Uterus (tissue), 4 donors: ENCODE results near the gene FER. TPM values are rescaled to one million over a fixed set of nuclear protein-coding genes. Genes with fewer than 3 reads are reported as not detected.

Experiments
- DNase-seq, 2 donors: peaks; one replicate each; pipeline ENCODE4 v3.0.0-alpha.2; 2019 to 2020
- H3K27ac ChIP-seq, 2 donors: fragments of 200-600 bp; sonication (generic); 1 replicate in 1 of 2; 2 replicates in 1 of 2; pipeline ENCODE4 v1.5.1; 2016 to 2018
- H3K27me3 ChIP-seq, 2 donors: fragments of 200-600 bp; sonication (generic); one replicate each; pipeline ENCODE4 v1.5.1; 2018 to 2019; ENCODE audit warnings: control low read depth in 1 of 2
- H3K36me3 ChIP-seq, 2 donors: fragments of 200-600 bp; sonication (generic); one replicate each; pipeline ENCODE4 v1.5.1; 2019; ENCODE audit warnings: control low read depth in 1 of 2
- H3K4me1 ChIP-seq, 2 donors: fragments of 200-600 bp; sonication (generic); one replicate each; pipeline ENCODE4 v1.5.1; 2018 to 2019; ENCODE audit warnings: control low read depth in 1 of 2
- H3K4me3 ChIP-seq, 2 donors: fragments of 200-600 bp; sonication (generic); 1 replicate in 1 of 2; 2 replicates in 1 of 2; pipeline ENCODE4 v1.5.1; 2018 to 2019; ENCODE audit warnings: mild to moderate bottlenecking in 1 of 2
- H3K9me3 ChIP-seq, 2 donors: fragments of 200-600 bp; sonication (generic); one replicate each; pipeline ENCODE4 v1.5.1; 2019; ENCODE audit warnings: control low read depth in 1 of 2
- POLR2A ChIP-seq, 2 donors: fragments of 450-650 bp; IDR thresholded peaks; one replicate each; pipeline ENCODE4 v1.6.1; 2016; ENCODE audit warnings: antibody characterized with exemption in 2 of 2, mild to moderate bottlenecking in 1 of 2, moderate library complexity in 1 of 2
- intact Hi-C: fragments of 100-400 bp; cut with DNase I; formaldehyde crosslinking; loops from one replicate; pipeline ENCODE4 v1.15.1; 2023; ENCODE audit warnings: low total_unique reads
- small RNA-seq: library from RNA; depleted of rRNA; stranded (forward); fragments of <200 nt; gene quantifications from one replicate; pipeline ENCODE3, GENCODE V24; 2016
- total RNA-seq, 4 donors: library from RNA; depleted of rRNA in 3 of 4; stranded (reverse); fragments of >200 nt in 3 of 4; gene quantifications; one replicate each; pipeline versions ENCODE4 v1.1.0 to v1.2.4, GENCODE V29; 2014 to 2023
- TF ChIP-seq, protein P1 (sequence below), 4 experiments: fragments of 200-600 bp in 2 of 4; fragments of 450-650 bp in 2 of 4; sonication (generic) in 2 of 4; IDR thresholded peaks; one replicate each; pipeline ENCODE4 v1.5.1; 2016 to 2019; ENCODE audit warnings: antibody characterized with exemption in 4 of 4, mild to moderate bottlenecking in 2 of 4, moderate library complexity in 1 of 4
- donor health status: DM: yes; HTN: yes; CAD: no.

The FER gene
- total RNA-seq, 4 donors from 2014 or later: 16.9 to 60.1 (median 38.0) TPM

DNA sequence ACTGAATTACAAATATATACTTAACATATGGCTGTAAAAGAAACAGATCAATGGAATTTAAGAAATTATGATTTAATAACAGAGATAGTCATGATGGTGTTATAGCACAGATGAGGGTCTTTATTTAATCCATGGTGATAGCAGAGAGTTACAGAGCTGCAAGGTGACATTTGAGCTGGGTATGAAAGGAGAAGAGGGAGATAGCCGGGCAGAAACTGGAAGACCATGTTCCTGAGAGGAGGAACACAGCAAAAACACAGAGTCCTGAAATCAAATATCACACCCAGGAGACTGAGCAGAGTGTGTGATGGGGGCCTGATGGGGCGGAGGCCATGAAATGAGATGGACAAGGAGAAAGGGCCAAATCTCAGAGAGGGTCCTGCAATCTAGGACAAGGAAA lies 498.7 kb downstream of the FER start:
- no peaks in the 10 kb centered on the region for H3K4me1 ChIP-seq
- H3K27ac ChIP-seq: no peak overlapping the region
- TF ChIP-seq, protein P1, sequence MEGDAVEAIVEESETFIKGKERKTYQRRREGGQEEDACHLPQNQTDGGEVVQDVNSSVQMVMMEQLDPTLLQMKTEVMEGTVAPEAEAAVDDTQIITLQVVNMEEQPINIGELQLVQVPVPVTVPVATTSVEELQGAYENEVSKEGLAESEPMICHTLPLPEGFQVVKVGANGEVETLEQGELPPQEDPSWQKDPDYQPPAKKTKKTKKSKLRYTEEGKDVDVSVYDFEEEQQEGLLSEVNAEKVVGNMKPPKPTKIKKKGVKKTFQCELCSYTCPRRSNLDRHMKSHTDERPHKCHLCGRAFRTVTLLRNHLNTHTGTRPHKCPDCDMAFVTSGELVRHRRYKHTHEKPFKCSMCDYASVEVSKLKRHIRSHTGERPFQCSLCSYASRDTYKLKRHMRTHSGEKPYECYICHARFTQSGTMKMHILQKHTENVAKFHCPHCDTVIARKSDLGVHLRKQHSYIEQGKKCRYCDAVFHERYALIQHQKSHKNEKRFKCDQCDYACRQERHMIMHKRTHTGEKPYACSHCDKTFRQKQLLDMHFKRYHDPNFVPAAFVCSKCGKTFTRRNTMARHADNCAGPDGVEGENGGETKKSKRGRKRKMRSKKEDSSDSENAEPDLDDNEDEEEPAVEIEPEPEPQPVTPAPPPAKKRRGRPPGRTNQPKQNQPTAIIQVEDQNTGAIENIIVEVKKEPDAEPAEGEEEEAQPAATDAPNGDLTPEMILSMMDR (IDR thresholded peaks at IDR 0.05): no peak
- no peak for TF ChIP-seq POLR2A (IDR thresholded peaks at IDR 0.05)
- DNase-seq: no peak
- no peaks in the 10 kb centered on the region for H3K27me3 ChIP-seq
- intact Hi-C loops: no loop called here
- no peaks in the 10 kb centered on the region for H3K9me3 ChIP-seq
- no peaks in the 10 kb centered on the region for H3K36me3 ChIP-seq
- no peak overlapping the region for H3K4me3 ChIP-seq

Small RNA genes within 50 kb of the gene (small RNA-seq; reads per million reads assigned to genes)
- gene AC109481.1 (not detected), gene RF00019 (not detected), gene RNU6-47P (not detected)
